GM19395 (cell line): ENCODE data around the gene MAOA.
"Not testable (repeated sequence)": the region's sequence is repeated elsewhere in the genome, so short reads cannot be mapped to it uniquely, and the experiment has no call there.

Source experiments
- ATAC-seq: cut with Tn5 transposase; IDR thresholded peaks from one replicate; pipeline ENCODE4 v1.9.1; 2021; ENCODE audit warnings: mild to moderate bottlenecking, moderate library complexity; ENCODE audit not compliant: unreplicated experiment

Gene MAOA

DNA sequence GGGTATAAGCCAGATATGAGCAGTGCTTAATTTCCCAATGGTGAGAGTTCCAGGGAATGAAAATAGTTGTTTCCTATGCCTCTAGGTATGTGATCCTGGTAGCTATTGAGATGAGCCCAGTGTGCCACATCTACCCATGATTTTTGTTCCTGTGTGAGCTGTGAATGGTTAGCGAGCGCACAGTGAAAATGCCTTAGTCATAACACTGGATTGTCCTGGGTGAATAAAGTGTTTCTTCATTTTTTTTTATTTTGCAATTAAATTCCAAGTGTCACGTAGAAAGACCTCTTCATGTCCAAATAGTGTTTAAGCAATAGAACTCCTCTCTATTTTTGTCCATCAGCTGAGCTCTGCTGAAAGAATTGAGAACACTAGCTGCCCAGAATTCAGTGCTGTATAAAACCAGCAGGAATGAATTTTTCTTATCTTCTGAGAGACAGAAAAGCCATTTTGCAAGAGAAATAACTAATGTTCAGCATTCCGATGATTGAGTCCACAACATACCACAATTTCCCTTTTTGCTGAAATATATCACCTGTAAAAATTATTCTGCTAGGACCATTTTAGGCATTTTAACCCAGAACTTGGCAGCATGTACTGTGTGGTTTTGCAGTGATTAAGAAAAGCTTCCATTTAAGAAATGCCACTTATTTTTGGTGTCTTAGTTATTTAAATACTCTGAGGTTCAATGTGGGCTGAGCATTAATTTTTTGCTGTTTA is 5.6 kb downstream of the MAOA start:
- ATAC-seq: no peak

DNA sequence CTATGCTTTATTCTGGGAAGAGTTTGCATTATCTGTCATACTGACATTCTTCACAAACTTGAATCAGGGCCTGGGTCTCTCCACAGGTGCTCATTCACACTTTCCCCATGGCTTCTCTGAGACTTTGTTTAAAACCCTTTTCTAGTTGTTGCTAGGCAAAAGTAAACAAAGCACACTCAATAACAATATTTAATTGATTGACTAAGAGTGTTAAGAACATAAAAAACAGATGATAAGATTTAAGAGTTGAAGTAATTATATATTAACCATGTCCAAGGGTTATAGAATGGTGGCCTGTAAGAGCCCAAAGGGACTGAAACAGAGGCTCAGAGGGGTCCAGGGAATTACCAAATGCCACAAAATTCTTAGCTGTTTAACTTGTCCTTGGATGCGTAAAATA is 7.1 kb downstream of the MAOA start:
- no peak for ATAC-seq

DNA sequence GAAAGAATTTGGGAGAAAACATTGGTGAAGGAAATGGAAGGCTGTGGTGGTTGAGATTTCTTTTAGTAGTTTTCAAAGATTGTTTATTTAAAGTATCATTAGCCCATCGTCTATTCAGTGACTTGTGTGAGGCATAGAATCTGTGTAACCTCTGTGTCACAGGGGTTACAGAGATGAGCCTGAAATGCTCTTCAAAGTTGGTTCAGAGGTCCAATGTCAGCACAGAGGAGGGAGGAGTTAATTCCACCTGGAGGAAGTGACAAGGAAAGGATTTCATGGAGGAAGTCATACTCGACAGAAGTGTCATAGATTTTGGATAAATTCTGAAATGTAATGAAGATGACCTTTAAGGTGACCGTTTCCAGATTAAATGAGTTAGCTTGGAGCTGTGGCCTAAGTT is 8.2 kb downstream of the MAOA start:
- ATAC-seq: no peak

DNA sequence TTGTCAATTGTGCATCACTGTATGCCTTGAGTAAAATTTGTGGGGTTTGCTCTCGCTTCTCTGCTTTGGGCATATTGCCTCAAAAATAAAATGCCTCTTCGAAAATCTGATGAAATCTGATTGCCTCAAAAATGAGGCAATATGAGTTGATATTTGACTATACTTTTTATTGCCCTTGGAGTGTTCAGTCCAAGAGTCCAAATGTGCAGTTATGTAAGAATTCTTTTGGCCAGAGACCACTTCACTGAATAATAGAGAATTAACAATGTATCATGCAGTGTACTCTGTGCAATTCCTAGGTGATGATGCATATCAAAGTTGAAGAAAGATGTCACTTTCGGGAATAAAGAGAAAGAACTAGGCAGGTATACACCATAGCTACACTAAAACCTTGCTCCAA is 8.6 kb downstream of the MAOA start:
- ATAC-seq: no peak

DNA sequence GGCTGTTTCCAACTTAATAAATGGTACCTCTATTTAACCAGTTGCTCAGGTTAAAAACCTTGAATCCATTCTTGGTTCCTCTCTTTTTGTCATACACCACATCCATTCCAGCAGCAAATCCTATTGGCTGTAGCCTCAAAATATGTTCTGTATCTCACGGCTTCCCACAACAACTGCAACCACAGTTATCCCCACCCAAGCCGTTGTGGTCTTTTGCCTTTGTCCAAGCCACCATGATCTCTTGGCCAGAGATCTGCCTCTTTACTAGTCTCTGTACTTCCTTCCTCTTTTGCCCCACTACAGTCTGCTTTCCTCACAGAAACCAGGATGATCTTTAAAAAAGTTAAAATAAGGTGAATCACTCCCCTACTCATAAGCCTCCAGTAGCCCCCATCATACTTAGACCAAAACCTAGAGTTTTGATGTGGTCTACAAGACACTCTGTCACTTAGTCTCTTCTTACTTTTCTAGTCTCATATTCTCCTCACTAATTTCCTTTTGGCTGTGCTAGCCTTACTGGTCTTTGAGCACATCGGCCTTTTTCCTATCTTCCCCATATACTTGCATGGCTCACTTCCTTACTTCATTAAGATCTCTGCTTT is 10.3 kb downstream of the MAOA start:
- no peak for ATAC-seq

DNA sequence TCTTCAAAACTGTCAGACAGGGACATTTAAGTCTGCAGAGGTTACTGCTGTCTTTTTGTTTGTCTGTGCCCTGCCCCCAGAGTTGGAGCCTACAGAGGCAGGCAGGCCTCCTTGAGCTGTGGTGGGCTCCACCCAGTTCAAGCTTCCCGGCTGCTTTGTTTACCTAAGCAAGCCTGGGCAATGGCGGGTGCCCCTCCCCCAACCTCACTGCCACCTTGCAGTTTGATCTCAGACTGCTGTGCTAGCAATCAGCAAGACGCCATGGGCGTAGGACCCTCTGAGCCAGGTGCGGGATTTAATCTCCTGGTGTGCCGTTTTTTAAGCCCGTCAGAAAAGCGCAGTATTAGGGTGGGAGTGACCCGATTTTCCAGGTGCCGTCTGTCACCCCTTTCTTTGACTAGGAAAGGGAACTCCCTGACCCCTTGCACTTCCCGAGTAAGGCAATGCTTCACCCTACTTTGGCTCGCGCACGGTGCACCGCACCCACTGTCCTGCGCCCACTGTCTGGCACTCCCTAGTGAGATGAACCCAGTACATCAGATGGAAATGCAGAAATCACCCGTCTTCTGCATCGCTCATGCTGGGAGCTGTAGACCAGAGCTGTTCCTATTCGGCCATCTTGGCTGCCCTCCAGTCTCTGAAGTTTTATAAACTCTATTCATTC is 20.0 kb downstream of the MAOA start:
- ATAC-seq: not testable (repeated sequence)

DNA sequence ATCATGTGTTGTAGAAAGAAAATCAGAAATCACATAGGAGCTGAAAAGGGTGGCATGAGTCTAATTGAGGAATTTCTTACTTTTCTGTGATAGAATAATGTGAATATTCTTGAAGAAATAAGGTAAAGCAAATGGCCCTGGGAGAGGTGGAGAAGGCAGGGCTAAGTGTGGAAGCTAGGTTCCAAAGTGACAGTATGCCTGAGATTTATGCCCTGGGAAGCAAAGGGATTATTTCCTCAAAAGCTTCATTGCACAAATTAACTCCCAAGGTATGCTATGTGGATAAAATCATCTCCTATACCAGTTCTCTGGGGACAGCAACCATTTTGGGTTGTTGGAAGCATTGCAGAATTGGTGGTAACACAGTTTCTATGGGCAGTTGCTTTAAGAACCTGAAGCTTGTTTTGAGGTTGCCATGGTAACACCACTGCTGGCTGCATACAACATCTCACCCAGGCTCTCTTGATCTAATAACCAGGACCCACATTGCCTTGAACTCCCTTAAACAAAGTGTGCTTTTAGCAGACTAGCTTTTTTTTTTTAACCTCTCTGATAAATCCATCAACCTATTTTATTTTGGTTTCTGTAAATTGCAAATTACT is 21.0 kb downstream of the MAOA start:
- no peak for ATAC-seq

DNA sequence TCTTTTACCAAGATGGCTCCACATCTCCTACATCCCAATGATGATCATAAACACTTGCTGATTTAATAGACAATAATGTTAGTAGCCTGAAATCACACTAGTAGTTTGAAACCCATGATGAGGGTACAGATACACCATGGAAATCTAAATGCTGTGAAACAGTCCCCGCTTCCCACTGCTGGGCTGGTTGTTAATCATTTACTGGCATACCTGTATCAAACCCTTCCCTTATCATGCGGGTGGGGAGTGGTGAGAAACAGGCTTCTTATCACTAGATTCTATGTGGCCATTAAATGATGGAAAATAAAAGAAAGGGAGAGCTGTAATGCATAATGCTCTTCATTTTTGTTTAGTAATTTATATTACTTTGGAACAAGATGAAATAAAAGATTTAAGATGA is 21.9 kb downstream of the MAOA start:
- no peak for ATAC-seq

DNA sequence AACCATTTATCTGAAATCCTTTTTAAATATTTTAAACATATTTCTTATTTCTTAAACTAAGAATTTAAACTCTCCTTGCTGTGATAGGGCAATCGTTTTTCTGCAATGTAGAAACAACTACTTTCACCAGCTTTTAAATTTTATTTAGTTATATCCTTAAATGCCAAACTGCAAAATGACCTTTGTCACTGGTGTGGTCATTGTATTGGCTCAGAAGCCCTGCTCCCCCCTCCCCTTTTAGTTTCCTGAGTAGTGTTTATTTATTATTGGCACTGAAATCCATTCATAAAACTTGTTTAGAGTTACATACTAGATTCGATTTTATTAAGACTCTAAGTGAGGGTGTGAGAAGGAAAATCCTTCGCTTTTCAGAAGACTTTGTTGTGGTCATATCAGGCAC is 23.0 kb downstream of the MAOA start:
- no peak for ATAC-seq

DNA sequence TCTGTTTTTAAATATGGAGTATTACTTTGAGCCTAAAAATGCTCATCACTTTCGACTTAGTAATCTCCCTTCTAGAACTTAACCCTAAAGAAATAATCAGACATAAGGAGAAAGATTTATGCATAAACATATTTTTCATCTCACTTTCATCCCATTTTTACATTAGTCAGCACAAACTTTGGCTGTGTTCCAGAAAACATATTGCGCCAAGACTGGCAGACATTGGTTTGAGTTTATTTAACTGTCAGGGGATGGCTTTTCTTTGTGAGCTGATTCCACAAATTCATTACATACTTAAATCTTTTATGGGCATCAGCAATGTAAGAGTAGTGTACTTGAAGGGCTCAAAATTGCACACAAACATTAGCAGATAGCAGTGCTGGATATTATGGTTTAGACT is 23.7 kb downstream of the MAOA start:
- no peak for ATAC-seq

DNA sequence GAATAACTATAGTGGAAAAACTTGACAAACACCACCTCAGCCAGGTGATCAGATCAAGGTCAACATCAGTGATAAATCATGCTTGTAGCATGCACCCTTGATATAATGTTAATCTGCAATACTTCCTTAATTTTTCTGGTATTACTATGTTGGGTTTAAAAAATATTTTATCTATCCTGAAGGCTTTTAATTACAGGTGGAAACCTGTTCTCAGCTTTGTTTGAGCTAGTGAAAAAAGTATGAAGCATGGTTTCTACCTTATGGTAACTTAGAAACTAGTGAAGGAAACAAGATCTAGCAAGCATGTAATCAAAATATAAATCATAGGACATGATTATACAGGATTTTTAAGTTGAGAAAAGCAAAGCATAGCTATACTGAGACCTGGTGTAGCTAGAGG is 26.6 kb downstream of the MAOA start:
- ATAC-seq: no peak

DNA sequence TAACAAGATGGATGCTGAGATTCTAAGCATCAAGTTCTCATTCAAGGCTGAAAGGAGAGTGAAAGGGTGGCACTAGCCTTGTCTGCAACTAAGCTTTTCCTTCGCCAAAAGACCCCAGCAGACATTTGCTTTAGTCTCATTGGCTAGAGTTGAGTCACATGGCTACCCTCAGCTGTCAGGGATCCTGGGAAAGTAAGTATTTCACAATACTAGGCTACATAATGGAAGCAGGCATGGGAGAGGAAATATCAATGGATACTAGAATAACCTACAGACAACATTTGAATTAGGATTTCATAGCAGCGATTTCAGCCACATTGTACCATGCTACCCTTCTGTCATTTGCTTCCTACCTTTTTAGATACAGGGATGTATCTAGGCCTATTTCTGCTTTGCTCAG is 29.1 kb downstream of the MAOA start:
- no peak for ATAC-seq

DNA sequence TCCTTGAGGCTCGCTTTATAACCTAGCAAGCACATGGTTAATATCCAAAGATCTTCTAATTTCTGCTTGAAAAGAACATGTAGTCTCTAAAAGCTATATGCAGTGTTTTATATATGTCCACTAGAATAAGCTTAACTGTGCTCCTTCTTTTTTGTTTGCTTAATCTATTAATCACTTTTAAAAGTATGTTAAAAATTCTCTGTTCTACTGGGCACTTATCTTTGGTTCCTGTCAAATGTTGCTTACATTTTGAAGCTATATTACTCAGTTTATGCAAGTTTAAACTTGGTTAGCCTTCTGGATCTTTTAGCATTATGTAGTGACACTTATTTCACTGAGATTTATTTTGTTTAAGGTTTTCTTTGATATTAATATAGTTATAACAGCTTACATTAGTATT is 32.5 kb downstream of the MAOA start:
- no peak for ATAC-seq

DNA sequence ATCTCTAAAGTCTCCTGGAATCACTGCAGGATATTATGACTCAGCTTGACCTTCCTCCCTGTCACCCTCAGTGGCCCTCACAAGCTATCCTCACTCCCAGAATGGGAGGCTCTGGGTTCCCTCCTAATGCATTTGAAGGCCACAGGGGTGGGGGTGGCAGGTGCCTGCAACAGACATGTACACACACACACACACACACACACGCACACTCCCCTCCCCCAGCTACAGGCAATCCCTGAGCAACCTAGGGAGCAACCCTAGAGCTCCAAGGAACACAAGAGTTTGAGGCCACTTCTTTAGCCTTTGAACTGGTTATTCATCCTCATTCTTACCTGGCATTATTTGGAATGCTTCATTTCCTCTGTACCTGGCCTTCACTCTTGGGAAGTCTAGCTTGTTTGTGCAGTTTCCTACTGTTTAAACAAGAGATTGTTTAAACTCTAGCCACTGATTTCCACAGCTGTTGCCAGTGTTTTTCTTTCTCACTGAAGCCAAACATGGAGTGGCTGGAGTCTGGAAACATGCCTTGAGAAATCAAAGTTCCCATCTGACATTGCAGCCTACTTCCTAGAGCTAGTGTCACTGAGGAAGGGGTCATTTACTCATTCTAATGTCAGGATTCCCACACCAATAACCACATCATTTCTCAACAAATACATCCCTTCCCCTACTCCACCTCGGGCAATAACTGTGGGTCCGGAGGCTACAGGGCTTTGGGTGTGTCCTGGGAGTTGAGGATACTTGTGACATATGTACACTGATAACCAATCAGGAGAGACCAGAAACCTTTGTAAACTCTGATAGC is 37.7 kb downstream of the MAOA start:
- ATAC-seq: no peak

DNA sequence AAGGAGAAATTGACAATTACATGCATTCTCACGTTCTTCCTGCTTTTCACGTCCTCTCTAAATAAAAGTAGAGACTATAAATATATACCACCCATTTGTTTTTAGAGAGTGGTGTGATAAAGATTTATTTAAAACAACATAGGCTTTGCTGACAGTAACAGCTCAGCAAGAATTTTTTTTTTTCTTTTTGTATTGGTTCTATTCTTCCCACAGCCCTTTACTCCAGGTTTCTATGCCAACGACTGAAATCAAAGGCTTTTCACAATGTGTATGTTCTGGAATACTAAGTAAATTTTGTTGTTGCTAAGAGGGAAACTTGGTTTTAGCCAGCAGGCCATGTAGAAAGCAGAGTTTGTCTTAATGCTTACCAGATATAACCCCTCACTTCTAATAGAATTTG is 43.4 kb downstream of the MAOA start:
- ATAC-seq: no peak

DNA sequence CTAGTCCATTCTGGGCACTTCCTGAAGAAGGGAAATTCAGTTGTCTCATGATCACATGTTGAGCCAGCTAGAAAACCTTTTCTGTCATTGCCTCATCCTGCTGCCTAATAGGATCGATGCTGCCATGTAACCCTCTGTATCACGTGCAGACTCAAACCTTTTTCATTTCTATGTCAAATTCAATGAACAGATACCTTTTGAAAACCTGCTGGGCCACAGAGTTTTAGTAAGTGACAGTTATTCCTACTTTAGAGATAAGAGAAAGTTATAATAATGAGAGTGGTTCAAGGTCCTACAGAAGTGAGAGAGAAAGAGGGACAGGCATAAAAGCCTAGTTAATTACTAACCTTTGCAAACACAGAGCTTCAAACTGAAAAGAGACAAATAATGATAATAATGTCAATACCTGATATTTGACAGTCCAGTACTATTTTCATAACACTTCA is 46.0 kb downstream of the MAOA start:
- no peak for ATAC-seq

DNA sequence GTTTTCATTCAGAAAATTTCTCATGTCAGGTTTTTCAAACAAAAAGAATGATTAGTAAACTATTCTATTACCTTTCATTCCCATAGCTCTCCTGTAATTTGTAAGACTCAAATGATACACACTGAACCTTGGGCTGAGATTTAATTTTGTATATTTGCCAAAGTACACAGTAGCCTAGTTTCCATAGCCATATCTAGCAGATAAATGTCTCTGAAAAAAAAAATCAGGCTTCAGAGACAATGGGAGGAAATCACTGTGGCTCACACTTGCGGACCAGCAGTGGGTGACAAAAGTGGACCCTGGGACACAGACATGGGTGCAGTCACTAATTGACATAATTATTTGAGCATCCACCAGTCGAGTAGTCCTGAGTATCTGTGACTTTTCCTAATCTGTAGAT is 46.6 kb downstream of the MAOA start:
- ATAC-seq: no peak

DNA sequence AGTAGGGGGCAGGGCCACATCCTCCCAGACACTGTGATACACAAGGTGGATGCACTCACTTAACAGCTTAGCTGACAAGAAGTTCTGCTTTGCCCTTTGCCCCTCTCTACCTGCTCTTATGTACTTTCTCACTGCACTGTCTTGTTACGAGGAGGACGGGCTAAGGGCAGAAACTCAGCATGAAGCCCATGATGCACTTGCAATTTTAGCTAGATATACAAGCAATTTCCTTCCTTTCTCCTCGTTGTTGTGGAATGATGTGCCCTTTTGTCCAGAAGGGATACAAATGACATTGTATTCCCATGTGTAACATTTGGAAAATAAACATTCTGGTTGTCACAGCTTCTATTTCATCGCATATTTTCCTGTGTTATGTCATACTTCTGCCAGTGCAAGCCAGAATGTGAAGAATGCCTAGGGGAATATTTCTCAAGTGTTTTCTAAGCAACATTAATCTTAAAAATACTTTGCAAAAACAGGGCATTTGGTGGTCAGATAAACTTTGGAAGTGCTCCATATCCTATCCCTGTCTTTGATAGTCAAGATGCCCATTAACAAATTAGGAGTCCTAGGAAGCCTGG is 47.2 kb downstream of the MAOA start:
- ATAC-seq: no peak

DNA sequence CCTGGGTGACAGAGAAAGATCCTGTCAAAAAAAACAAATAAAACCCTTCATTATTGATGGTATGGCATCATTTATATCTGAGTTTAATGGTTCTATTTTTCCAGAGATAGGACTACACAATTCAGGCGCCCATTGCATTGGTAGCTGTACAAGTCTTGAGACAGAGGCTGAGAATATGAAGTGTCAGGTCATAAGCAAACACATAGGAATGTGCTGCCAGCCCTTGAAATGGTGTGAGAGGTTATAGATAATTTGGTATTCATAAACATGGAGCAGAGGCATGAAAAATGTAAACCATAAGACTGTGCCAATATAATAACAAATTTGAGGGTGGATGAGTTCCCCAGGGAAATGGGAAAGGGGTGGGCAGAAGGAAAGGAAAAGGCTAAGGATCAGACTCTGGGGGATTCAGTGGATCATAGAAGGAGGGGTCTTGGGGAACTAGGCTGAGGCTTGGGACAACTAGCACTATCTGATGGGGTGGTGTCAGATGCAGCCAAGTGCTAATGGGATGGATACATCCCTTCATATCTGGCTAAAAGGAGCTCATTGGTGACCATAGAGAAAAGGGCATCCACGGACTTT is 50.8 kb downstream of the MAOA start:
- ATAC-seq: no peak

DNA sequence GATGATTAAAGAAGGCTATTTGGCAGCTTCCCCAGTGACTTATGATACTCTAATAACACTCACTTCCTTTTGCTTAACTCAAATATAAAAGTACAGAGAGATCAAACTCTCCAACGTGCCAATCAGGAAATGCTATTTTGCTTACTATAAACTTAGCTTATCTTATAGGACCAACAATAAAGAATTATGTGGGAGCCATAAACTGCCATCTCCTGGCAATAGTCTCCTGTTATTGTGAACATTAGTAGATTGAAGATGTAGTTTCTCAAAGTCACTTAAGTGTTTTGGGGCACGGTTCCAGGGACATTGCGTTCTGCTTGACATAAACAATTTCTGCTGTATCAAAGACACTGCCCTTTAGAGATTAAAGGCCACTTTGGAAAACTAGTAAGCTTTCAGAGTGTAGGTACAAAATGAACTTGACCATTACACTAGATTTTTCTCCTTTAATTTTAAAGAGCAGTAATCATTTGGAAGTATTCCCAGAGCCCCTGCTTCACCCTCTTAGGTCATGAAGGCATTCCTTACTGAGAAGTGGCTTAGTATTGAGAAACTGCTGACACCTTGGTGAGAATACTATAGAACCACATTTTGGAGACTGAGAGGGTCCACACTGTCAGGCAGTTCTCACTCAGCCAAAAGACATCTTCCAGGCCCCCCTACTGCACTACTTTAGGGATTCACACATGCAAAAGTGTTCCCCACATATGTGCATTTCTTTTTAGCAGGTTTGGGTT is 51.9 kb downstream of the MAOA start:
- no peak for ATAC-seq
